NCI-H128 (cell line): ENCODE data around the gene CD9.
"Not testable (repeated sequence)": the region's sequence is repeated elsewhere in the genome, so short reads cannot be mapped to it uniquely, and the experiment has no call there.

Source experiments
- DNase-seq: peaks from one replicate; lab custom pipeline; 2025; ENCODE audit not compliant: unreplicated experiment; lab: John Stamatoyannopoulos, UW

The CD9 gene

GRCh38 chr12:6198985-6199530, 1.1 kb upstream of the CD9 start:
- DNase-seq, result no peak

- DNase-seq, result no peak
Observed at GRCh38 chr12:6199531-6200255, 507 bp upstream of the CD9 start.

DNA sequence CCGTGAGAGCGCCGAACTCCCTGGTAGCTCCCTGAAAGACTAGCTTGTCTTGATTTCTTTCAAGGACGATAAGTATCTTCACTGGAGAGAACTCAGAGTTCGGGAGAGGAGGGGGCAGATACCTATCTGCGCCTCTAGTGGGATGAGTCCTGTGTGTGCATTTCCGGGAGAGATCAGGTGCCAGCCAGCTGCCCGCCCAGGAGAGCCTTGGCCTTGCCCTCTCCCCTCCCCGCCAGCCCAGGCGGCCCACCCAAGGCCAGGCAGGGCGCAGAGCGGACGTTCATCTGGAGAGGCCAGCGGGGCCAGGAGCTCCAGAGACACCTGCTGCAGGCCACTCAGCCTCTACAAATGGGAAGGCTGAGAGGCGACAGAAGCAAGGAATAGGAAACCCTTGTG, 1.0 kb downstream of the CD9 start:
- DNase-seq, result peak; percentile 13

- no peak for DNase-seq
Observed at GRCh38 chr12:6201826-6202225, 1.6 kb downstream of the CD9 start.

DNA sequence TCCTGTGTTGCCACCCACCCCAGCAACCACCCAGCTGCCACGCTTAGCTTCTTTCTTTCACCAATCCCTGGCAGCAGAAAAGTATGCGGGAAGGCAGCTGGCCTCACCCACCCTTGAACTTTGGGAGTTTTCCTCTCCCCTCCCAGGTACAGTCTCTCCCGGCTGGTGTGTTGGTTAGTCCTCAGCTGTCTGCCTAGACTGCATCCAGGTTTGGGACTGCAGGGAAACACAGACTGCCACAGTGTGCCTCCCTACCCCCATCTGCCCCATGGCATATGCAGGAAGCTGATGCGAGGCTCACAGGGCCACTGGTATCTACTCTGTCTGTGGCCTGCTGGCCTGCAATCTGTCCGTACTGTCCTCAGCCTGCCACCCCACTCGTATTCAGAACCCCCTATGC, 2.1 kb downstream of the CD9 start:
- no peak for DNase-seq

GRCh38 chr12:6202846-6203245, 2.6 kb downstream of the CD9 start:
- DNase-seq, result no peak

DNA sequence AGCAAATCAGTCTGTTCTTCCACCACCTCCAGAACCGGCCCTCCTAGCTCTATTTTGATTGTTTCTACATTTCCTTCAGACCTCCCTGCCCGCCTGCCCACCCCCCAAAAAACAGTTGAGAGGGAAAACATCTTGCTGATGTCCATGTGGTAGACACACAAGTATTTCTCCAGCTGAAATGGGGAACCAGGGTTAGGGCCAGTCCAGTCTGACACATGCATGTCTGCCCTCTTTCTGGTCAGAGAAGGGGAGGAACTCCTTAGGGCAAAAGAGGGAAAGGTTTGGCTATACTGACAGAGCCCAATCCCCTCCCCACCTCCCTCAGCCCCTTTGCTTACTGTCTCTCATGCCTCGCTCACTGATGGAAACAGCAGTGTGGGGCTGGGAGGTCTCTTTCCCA, 3.4 kb downstream of the CD9 start:
- DNase-seq, result no peak

DNA sequence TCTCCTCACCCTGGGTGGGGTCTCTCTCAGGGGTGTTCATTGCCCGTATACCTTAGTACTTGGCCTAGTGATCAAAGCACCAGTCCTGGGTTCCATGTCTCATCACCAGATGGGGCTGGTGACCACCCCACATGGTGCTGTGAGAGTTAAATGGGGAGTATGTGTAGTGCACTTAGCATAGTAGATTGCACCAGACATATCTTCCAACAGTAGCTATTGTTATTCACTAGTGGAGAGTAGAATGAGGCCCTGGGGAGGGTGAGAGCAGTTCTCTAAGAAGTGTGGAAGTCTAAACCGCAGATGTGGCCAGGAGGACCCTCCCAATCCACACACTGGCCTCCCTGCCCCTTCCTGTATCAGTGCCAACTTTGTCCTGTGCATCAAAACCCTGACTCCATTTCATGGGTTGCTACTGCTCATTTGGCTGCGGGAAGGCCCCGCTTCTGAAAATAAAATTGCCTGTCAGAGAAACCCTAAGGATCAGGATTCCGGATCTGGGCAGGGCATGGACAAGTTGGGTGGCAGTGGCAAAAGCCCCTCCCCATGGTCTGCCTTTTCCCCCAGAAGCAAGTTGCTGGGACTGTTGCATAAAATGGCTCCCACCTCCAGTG, 4.4 kb downstream of the CD9 start:
- DNase-seq, result no peak

- no peak for DNase-seq
Observed at GRCh38 chr12:6205144-6205539, 4.9 kb downstream of the CD9 start.

- no peak for DNase-seq
Observed at GRCh38 chr12:6205761-6206160, 5.6 kb downstream of the CD9 start.

DNA sequence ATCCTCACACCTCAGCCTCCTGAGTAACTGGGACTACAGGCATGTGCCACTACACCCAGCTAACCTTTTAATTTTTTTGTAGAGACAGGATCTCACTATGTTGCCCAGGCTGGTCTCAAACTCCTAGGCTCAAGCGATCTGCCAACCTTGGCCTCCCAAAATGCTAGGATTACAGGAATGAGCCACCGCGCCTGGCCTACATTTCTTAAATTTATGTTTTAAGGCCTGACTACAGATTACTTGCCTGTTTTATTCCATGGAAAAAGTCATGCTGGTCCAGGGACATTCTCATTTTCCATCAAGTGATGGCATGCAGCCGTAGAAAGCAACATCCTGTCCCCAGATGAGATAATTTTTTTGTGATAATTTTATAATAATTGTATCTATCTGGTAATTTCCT, 6.1 kb downstream of the CD9 start:
- no peak for DNase-seq

DNA sequence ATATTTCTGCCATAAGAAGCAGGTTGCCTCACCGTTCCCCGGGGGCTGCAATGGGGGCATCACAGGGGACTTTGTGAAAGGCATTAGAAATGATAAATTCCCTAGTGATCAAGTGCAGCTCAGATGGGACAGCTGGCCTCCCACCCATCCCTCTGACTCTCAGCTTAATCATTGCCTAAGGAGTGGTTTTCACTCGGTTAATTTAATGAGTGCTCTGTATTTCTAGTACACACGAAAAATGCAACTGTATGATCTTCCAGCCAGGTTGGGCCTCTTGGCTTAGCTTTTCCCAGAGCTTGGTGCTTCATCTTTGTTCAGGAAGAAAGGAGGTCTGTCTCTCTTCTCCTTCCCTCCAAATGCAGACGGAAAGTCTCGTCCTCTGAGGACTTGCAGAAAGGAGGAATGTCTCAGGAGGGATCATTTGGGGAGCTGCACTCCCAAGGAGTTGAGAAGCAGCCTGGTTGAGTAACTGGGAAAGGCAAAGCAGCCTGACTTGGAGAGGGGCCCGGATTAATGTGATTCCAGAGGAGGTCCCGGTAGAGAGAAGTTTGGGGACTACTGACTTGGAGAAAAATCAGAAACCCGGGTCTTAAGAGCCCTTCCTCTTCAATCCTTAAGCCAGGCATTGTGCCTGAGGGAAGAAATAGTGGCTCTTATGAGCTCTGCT, 7.2 kb downstream of the CD9 start:
- DNase-seq, result no peak

- DNase-seq, result no peak
Observed at GRCh38 chr12:6208130-6208529, 7.9 kb downstream of the CD9 start.

DNA sequence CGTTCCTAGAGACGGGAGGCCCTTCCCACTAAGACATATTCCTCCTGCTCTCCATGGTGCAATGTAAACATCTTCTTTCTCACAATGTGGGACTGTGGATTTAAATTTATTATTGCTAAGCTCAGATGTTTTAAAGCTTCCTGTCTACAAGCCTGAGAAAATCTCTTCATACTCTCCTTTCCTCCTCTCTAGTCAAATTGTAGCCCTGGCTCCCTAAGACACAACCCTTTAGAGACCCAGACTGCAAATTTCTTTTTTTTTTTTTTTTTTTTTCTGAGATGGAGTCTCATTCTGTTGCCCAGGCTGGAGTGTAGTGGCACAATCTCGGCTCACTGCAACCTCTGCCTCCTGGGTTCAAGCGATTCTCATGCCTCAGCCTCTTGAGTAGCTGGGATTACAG, 9.2 kb downstream of the CD9 start:
- not testable (repeated sequence) for DNase-seq

- DNase-seq, result no peak
Observed at GRCh38 chr12:6211421-6211869, 11.2 kb downstream of the CD9 start.

GRCh38 chr12:6212086-6212485, 11.9 kb downstream of the CD9 start:
- no peak for DNase-seq

GRCh38 chr12:6213969-6214368, 13.8 kb downstream of the CD9 start:
- no peak for DNase-seq

- no peak for DNase-seq
Observed at GRCh38 chr12:6214633-6215032, 14.4 kb downstream of the CD9 start.

GRCh38 chr12:6215120-6215807, 15.1 kb downstream of the CD9 start:
- no peak for DNase-seq

DNA sequence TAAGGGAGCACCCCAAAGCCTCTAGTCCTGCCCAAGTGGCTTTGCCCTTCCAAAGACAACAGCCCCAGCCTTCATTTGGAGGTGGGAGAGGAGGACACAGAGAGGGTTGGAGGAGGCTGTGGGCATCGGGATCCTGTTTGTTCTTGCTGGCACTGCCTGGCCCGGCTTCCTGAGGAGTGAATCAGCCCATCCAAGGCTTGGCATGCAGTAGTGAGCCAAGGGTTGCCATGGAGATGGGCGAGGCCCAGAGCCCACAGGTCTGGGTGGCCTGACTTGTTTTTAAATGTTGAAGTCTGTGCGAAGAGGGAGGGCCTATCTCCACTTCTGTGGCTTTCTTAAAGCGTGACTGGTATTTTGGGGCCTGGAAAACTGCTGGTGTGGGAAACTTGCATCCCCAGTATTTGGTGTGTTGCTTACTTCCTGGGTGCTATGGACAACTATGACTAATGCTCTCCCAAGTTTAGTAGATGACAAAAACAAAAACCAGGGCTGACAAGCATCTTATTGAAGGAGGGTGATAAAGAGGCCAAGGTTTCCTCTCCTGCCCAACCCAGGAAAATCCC, 15.8 kb downstream of the CD9 start:
- no peak for DNase-seq

- DNase-seq, result no peak
Observed at GRCh38 chr12:6216581-6216980, 16.4 kb downstream of the CD9 start.
